Measurements from ENCODE around the gene PPP2R5D. TPM values are rescaled to one million over a fixed set of nuclear protein-coding genes. Genes with fewer than 3 reads are reported as not detected.
"Not testable (repeated sequence)": the region's sequence is repeated elsewhere in the genome, so short reads cannot be mapped to it uniquely, and the experiment has no call there.

PPP2R5D gene
- 17.5 TPM for polyA plus RNA-seq

- peaks cover 36 to 37% (median 37%) of the 10 kb centered on the region in 3 donors for H3K4me1 Mint-ChIP-seq
- no peaks in the 10 kb centered on the region for H3K27me3 Mint-ChIP-seq
- peak within 1 kb of the TSS; percentile 92 to 96 (median 94) for H3K27ac Mint-ChIP-seq
- no peaks in the 10 kb centered on the region for H3K9me3 Mint-ChIP-seq
- peaks cover 2% of the 10 kb centered on the region for H3K36me3 Mint-ChIP-seq
- H3K4me3 Mint-ChIP-seq, result peak within 1 kb of the TSS; percentile 88 to 99 (median 92)
These were observed at the start of gene PPP2R5D for GRCh38 chr6:42984001-42984923. TSS of gene PPP2R5D (plus strand) at chr6:42984570. CDS start at chr6:42984678, 108 bp downstream.

- Mint-ChIP-seq H3K4me1 (peaks cover 25 to 45% (median 36%) of the 10 kb centered on the region in 3 donors), H3K27me3 (no peaks in the 10 kb centered on the region), H3K36me3 (peaks cover 3% of the 10 kb centered on the region), H3K9me3 (no peaks in the 10 kb centered on the region), H3K27ac (peak overlapping the region in 2 of 3 donors; percentile 6 to 84), H3K4me3 (peak overlapping the region in 2 of 4 donors; percentile 49 to 58)
These were observed 49.0 kb upstream of the PPP2R5D start for GRCh38 chr6:42935322-42935721.

- Mint-ChIP-seq H3K36me3 (peaks cover 3% of the 10 kb centered on the region), H3K9me3 (no peaks in the 10 kb centered on the region), H3K4me3 (no peak overlapping the region), H3K4me1 (peaks cover 24 to 42% (median 33%) of the 10 kb centered on the region in 3 donors), H3K27me3 (no peaks in the 10 kb centered on the region), H3K27ac (peak overlapping the region; percentile 27 to 84 (median 48))
These were observed 48.0 kb upstream of the PPP2R5D start for GRCh38 chr6:42936398-42936797.

- H3K36me3 Mint-ChIP-seq, result peaks cover 3% of the 10 kb centered on the region
- peak overlapping the region in 1 of 4 donors; percentile 47 for H3K4me3 Mint-ChIP-seq
- no peaks in the 10 kb centered on the region for H3K27me3 Mint-ChIP-seq
- no peaks in the 10 kb centered on the region for H3K9me3 Mint-ChIP-seq
- peaks cover 13 to 31% (median 22%) of the 10 kb centered on the region in 3 donors for H3K4me1 Mint-ChIP-seq
- peak overlapping the region in 2 of 3 donors; percentile 2 to 72 for H3K27ac Mint-ChIP-seq
These were observed 46.6 kb upstream of the PPP2R5D start for GRCh38 chr6:42937548-42938427.

GRCh38 chr6:42938428-42938796 is 46.0 kb upstream of the PPP2R5D start:
- Mint-ChIP-seq H3K27me3 (no peaks in the 10 kb centered on the region), H3K36me3 (peaks cover 3% of the 10 kb centered on the region), H3K4me3 (no peak overlapping the region), H3K27ac (no peak overlapping the region), H3K9me3 (no peaks in the 10 kb centered on the region), H3K4me1 (peaks cover 7 to 25% (median 16%) of the 10 kb centered on the region in 3 donors)

GRCh38 chr6:42938987-42939809 is 45.2 kb upstream of the PPP2R5D start:
- Mint-ChIP-seq H3K9me3 (no peaks in the 10 kb centered on the region), H3K4me3 (no peak overlapping the region), H3K4me1 (peaks cover 5 to 18% (median 9%) of the 10 kb centered on the region in 3 donors), H3K36me3 (peaks cover 3% of the 10 kb centered on the region), H3K27ac (no peak overlapping the region), H3K27me3 (no peaks in the 10 kb centered on the region)

GRCh38 chr6:42939810-42940167 is 44.6 kb upstream of the PPP2R5D start:
- Mint-ChIP-seq H3K9me3 (no peaks in the 10 kb centered on the region), H3K27me3 (no peaks in the 10 kb centered on the region), H3K4me1 (peaks cover 5 to 14% (median 8%) of the 10 kb centered on the region in 3 donors), H3K36me3 (peaks cover 3% of the 10 kb centered on the region), H3K4me3 (no peak overlapping the region), H3K27ac (peak overlapping the region in 1 of 3 donors; percentile 83)

GRCh38 chr6:42940493-42941045 is 43.8 kb upstream of the PPP2R5D start:
- no peaks in the 10 kb centered on the region for H3K27me3 Mint-ChIP-seq
- H3K4me3 Mint-ChIP-seq, result no peak overlapping the region
- peaks cover 3% of the 10 kb centered on the region for H3K36me3 Mint-ChIP-seq
- peaks cover 5 to 10% (median 5%) of the 10 kb centered on the region in 3 donors for H3K4me1 Mint-ChIP-seq
- no peaks in the 10 kb centered on the region for H3K9me3 Mint-ChIP-seq
- peak overlapping the region in 2 of 3 donors; percentile 64 to 83 for H3K27ac Mint-ChIP-seq

- not testable (repeated sequence) for H3K9me3 Mint-ChIP-seq, H3K27ac Mint-ChIP-seq, H3K4me3 Mint-ChIP-seq
These were observed 43.0 kb upstream of the PPP2R5D start for GRCh38 chr6:42941356-42941755.

GRCh38 chr6:42942444-42942843 is 41.9 kb upstream of the PPP2R5D start:
- H3K27ac Mint-ChIP-seq, result no peak overlapping the region
- H3K4me3 Mint-ChIP-seq, result no peak overlapping the region
- no peaks in the 10 kb centered on the region for H3K27me3 Mint-ChIP-seq
- peaks cover 4 to 5% (median 4%) of the 10 kb centered on the region in 3 donors for H3K4me1 Mint-ChIP-seq
- H3K36me3 Mint-ChIP-seq, result no peaks in the 10 kb centered on the region
- no peaks in the 10 kb centered on the region for H3K9me3 Mint-ChIP-seq

More at GRCh38 chr6:42941356-42941755, 43.0 kb upstream of the PPP2R5D start:
- not testable (repeated sequence) for H3K4me1 Mint-ChIP-seq, H3K27me3 Mint-ChIP-seq, H3K36me3 Mint-ChIP-seq

GRCh38 chr6:42947950-42948349 is 36.4 kb upstream of the PPP2R5D start:
- no peak overlapping the region for H3K27ac Mint-ChIP-seq
- no peaks in the 10 kb centered on the region for H3K9me3 Mint-ChIP-seq
- H3K27me3 Mint-ChIP-seq, result no peaks in the 10 kb centered on the region
- peaks cover 2% of the 10 kb centered on the region for H3K36me3 Mint-ChIP-seq
- H3K4me1 Mint-ChIP-seq, result peaks cover 0 to 3% (median 0%) of the 10 kb centered on the region in 3 donors
- no peak overlapping the region for H3K4me3 Mint-ChIP-seq

GRCh38 chr6:42952389-42952788 is 32.0 kb upstream of the PPP2R5D start:
- Mint-ChIP-seq H3K27ac (no peak overlapping the region), H3K4me1 (peaks cover 0 to 3% (median 0%) of the 10 kb centered on the region in 3 donors), H3K9me3 (no peaks in the 10 kb centered on the region), H3K4me3 (no peak overlapping the region), H3K36me3 (peaks cover 2% of the 10 kb centered on the region), H3K27me3 (no peaks in the 10 kb centered on the region)

GRCh38 chr6:42954405-42954804 is 30.0 kb upstream of the PPP2R5D start:
- not testable (repeated sequence) for H3K4me1 Mint-ChIP-seq, H3K36me3 Mint-ChIP-seq, H3K27ac Mint-ChIP-seq, H3K4me3 Mint-ChIP-seq, H3K27me3 Mint-ChIP-seq, H3K9me3 Mint-ChIP-seq

- H3K36me3 Mint-ChIP-seq, result no peaks in the 10 kb centered on the region
- peaks cover 0 to 10% (median 3%) of the 10 kb centered on the region in 3 donors for H3K4me1 Mint-ChIP-seq
- H3K27me3 Mint-ChIP-seq, result no peaks in the 10 kb centered on the region
- no peak overlapping the region for H3K4me3 Mint-ChIP-seq
- no peak overlapping the region for H3K27ac Mint-ChIP-seq
- no peaks in the 10 kb centered on the region for H3K9me3 Mint-ChIP-seq
These were observed 26.2 kb upstream of the PPP2R5D start for GRCh38 chr6:42958125-42958524.

All from IgD-negative memory B cell (primary cell).